ENCODE measurements around the gene MLLT1.

The MLLT1 gene

GRCh38 chr19:6235031-6235951 lies 44.5 kb downstream of the MLLT1 start:
- Histone ChIP-seq H3K4me1 (ENCODE audit: control insufficient read depth in 2 of 2, insufficient read depth in 1 of 2, low read depth in 1 of 2, low read length in 2 of 2) (peaks cover under 1 to 24% of the 10 kb centered on the region in 2 donors), H3K4ac (ENCODE audit: low read length) (no peak overlapping the region), H3K4me2 (ENCODE audit: insufficient read depth, low read length, poor library complexity, severe bottlenecking) (no peak overlapping the region), H2AK5ac (ENCODE audit: low read depth, low read length) (peak overlapping the region; percentile 61), H4K8ac (ENCODE audit: low read depth, low read length) (no peak overlapping the region), H3K27ac (replicated peaks; ENCODE audit: low read length) (no peak overlapping the region), H3K79me1 (ENCODE audit: low read depth, low read length) (peaks cover 51% of the 10 kb centered on the region), H3K14ac (ENCODE audit: low read length) (peak overlapping the region; percentile 60), H2AFZ (ENCODE audit: low read length) (no peak overlapping the region), H3K9ac (ENCODE audit: low read depth, low read length, poor library complexity) (peak overlapping the region; percentile 79), H3K27me3 (ENCODE audit: control insufficient read depth in 3 of 3, insufficient read depth in 3 of 3, low read depth in 1 of 3, low read length in 3 of 3) (no peaks in the 10 kb centered on the region), H3K4me3 (ENCODE audit: low read length in 2 of 2) (no peak overlapping the region), H2BK5ac (ENCODE audit: low read length) (no peak overlapping the region), H3K23ac (ENCODE audit: low read depth, low read length, poor library complexity) (peak overlapping the region; percentile 92), H2BK12ac (ENCODE audit: low read length) (no peak overlapping the region), H2BK120ac (ENCODE audit: low read depth, low read length) (no peak overlapping the region), H4K91ac (ENCODE audit: low read depth, low read length, poor library complexity) (no peak overlapping the region), H2BK15ac (ENCODE audit: low read length) (peak overlapping the region; percentile 1), H3K9me3 (replicated peaks in 1 of 2; ENCODE audit: control insufficient read depth in 2 of 2, insufficient read depth in 1 of 2, low read depth in 1 of 2, low read length in 2 of 2) (no peaks in the 10 kb centered on the region), H3K36me3 (replicated peaks in 1 of 2; ENCODE audit: control insufficient read depth in 2 of 2, insufficient read depth in 2 of 2, low read length in 2 of 2) (peaks cover 8 to 18% of the 10 kb centered on the region in 2 donors), H3K18ac (ENCODE audit: low read length) (peak overlapping the region; percentile 73)
- DNase-seq (ENCODE audit: low spot score) = no peak
- WGBS, 2 donors (ENCODE audit: extremely low coverage in 2 of 2, insufficient read length in 2 of 2, insufficient replicate concordance in 1 of 2) = no CpG with 5 or more reads among the region's 26 CpGs

GRCh38 chr19:6234527-6234926 lies 45.2 kb downstream of the MLLT1 start:
- Histone ChIP-seq H3K4me3 (ENCODE audit: low read length in 2 of 2) (no peak overlapping the region), H3K14ac (ENCODE audit: low read length) (peak overlapping the region; percentile 25), H3K27me3 (ENCODE audit: control insufficient read depth in 3 of 3, insufficient read depth in 3 of 3, low read depth in 1 of 3, low read length in 3 of 3) (no peaks in the 10 kb centered on the region), H3K9me3 (replicated peaks in 1 of 2; ENCODE audit: control insufficient read depth in 2 of 2, insufficient read depth in 1 of 2, low read depth in 1 of 2, low read length in 2 of 2) (no peaks in the 10 kb centered on the region), H2AFZ (ENCODE audit: low read length) (no peak overlapping the region), H4K91ac (ENCODE audit: low read depth, low read length, poor library complexity) (no peak overlapping the region), H2BK12ac (ENCODE audit: low read length) (no peak overlapping the region), H3K4me2 (ENCODE audit: insufficient read depth, low read length, poor library complexity, severe bottlenecking) (no peak overlapping the region), H2AK5ac (ENCODE audit: low read depth, low read length) (peak overlapping the region; percentile 93), H4K8ac (ENCODE audit: low read depth, low read length) (no peak overlapping the region), H3K4ac (ENCODE audit: low read length) (no peak overlapping the region), H3K36me3 (replicated peaks in 1 of 2; ENCODE audit: control insufficient read depth in 2 of 2, insufficient read depth in 2 of 2, low read length in 2 of 2) (peaks cover 13 to 25% of the 10 kb centered on the region in 2 donors), H3K4me1 (ENCODE audit: control insufficient read depth in 2 of 2, insufficient read depth in 1 of 2, low read depth in 1 of 2, low read length in 2 of 2) (peaks cover 0 to 19% of the 10 kb centered on the region in 2 donors), H3K18ac (ENCODE audit: low read length) (peak overlapping the region; percentile 86), H3K23ac (ENCODE audit: low read depth, low read length, poor library complexity) (no peak overlapping the region), H3K79me1 (ENCODE audit: low read depth, low read length) (peaks cover 54% of the 10 kb centered on the region), H3K9ac (ENCODE audit: low read depth, low read length, poor library complexity) (peak overlapping the region; percentile 80), H2BK15ac (ENCODE audit: low read length) (peak overlapping the region; percentile 16), H2BK5ac (ENCODE audit: low read length) (peak overlapping the region; percentile 78), H2BK120ac (ENCODE audit: low read depth, low read length) (peak overlapping the region; percentile 17), H3K27ac (replicated peaks; ENCODE audit: low read length) (no peak overlapping the region)
- no peak for DNase-seq (ENCODE audit: low spot score)
- WGBS, 2 donors (ENCODE audit: extremely low coverage in 2 of 2, insufficient read length in 2 of 2, insufficient replicate concordance in 1 of 2) = no CpG with 5 or more reads among the region's 8 CpGs

GRCh38 chr19:6233827-6234511 lies 45.8 kb downstream of the MLLT1 start:
- no peak overlapping the region for H3K27ac ChIP-seq (replicated peaks; ENCODE audit: low read length)
- H2BK5ac ChIP-seq (ENCODE audit: low read length) = peak overlapping the region; percentile 78

More at GRCh38 chr19:6233827-6234511, 45.8 kb downstream of the MLLT1 start:
- Histone ChIP-seq H3K4ac (ENCODE audit: low read length) (peak overlapping the region; percentile 10), H2BK120ac (ENCODE audit: low read depth, low read length) (peak overlapping the region; percentile 17), H4K8ac (ENCODE audit: low read depth, low read length) (no peak overlapping the region), H3K4me1 (ENCODE audit: control insufficient read depth in 2 of 2, insufficient read depth in 1 of 2, low read depth in 1 of 2, low read length in 2 of 2) (peaks cover 0 to 21% of the 10 kb centered on the region in 2 donors), H3K18ac (ENCODE audit: low read length) (peak overlapping the region; percentile 86), H3K4me3 (ENCODE audit: low read length in 2 of 2) (no peak overlapping the region), H2BK15ac (ENCODE audit: low read length) (peak overlapping the region; percentile 16), H2AK5ac (ENCODE audit: low read depth, low read length) (peak overlapping the region; percentile 93), H3K9me3 (replicated peaks in 1 of 2; ENCODE audit: control insufficient read depth in 2 of 2, insufficient read depth in 1 of 2, low read depth in 1 of 2, low read length in 2 of 2) (no peaks in the 10 kb centered on the region), H3K36me3 (replicated peaks in 1 of 2; ENCODE audit: control insufficient read depth in 2 of 2, insufficient read depth in 2 of 2, low read length in 2 of 2) (peaks cover 14 to 30% of the 10 kb centered on the region in 2 donors), H3K23ac (ENCODE audit: low read depth, low read length, poor library complexity) (no peak overlapping the region), H4K91ac (ENCODE audit: low read depth, low read length, poor library complexity) (no peak overlapping the region), H3K14ac (ENCODE audit: low read length) (peak overlapping the region; percentile 25), H3K9ac (ENCODE audit: low read depth, low read length, poor library complexity) (peak overlapping the region; percentile 74), H3K79me1 (ENCODE audit: low read depth, low read length) (peaks cover 53% of the 10 kb centered on the region), H3K4me2 (ENCODE audit: insufficient read depth, low read length, poor library complexity, severe bottlenecking) (no peak overlapping the region), H2BK12ac (ENCODE audit: low read length) (no peak overlapping the region), H3K27me3 (ENCODE audit: control insufficient read depth in 3 of 3, insufficient read depth in 3 of 3, low read depth in 1 of 3, low read length in 3 of 3) (no peaks in the 10 kb centered on the region), H2AFZ (ENCODE audit: low read length) (no peak overlapping the region)
- no CpG with 5 or more reads among the region's 21 CpGs for WGBS, 2 donors (ENCODE audit: extremely low coverage in 2 of 2, insufficient read length in 2 of 2, insufficient replicate concordance in 1 of 2)
- DNase-seq (ENCODE audit: low spot score) = no peak
